Astrocyte (in vitro differentiated cells and primary cell): Measurements from ENCODE around the gene PMF1. TPM values are rescaled to one million over a fixed set of nuclear protein-coding genes. Genes with fewer than 3 reads are reported as not detected.

Experiments
- DNase-seq: peaks from one replicate; pipeline ENCODE4 v3.0.0-alpha.2; 2010; ENCODE audit warnings: low read depth
- FAIRE-seq: peaks from 2 replicates; lab custom pipeline; 2011; peaks lifted over from hg19 to GRCh38; lab: Jason Lieb, UNC
- H2AFZ ChIP-seq: 2 replicates; pipeline ENCODE4 v1.6.0; 2012; ENCODE audit warnings: low read depth, low read length, inconsistent platforms
- H3K27ac ChIP-seq: 2 replicates; pipeline ENCODE4 v1.5.1; 2011; ENCODE audit warnings: low read depth, low read length, inconsistent platforms
- H3K27me3 ChIP-seq: 2 replicates; pipeline ENCODE4 v1.6.0; 2011; ENCODE audit warnings: low read length, inconsistent platforms; ENCODE audit not compliant: insufficient read depth
- H3K36me3 ChIP-seq: 2 replicates; pipeline ENCODE4 v1.5.1; 2011; ENCODE audit warnings: low read length, inconsistent platforms; ENCODE audit not compliant: insufficient read depth
- H3K4me1 ChIP-seq: 2 replicates; pipeline ENCODE4 v1.5.1; 2011; ENCODE audit warnings: low read length, inconsistent platforms; ENCODE audit not compliant: insufficient read depth
- H3K4me2 ChIP-seq: 2 replicates; pipeline ENCODE4 v1.6.0; 2012; ENCODE audit warnings: low read length, inconsistent platforms
- H3K4me3 ChIP-seq: 2 replicates; pipeline ENCODE4 v1.5.1; 2011; ENCODE audit warnings: low read depth, mild to moderate bottlenecking, low read length, inconsistent platforms; ENCODE audit not compliant: insufficient read depth
- H3K79me2 ChIP-seq: 2 replicates; pipeline ENCODE4 v1.6.0; 2012; ENCODE audit warnings: mild to moderate bottlenecking, low read length, inconsistent platforms; ENCODE audit not compliant: insufficient read depth
- H3K9ac ChIP-seq: 2 replicates; pipeline ENCODE4 v1.6.0; 2012; ENCODE audit warnings: mild to moderate bottlenecking, low read length, inconsistent platforms
- H3K9me3 ChIP-seq: 2 replicates; pipeline ENCODE4 v1.5.1; 2012; ENCODE audit warnings: low read depth, mild to moderate bottlenecking, low read length, inconsistent platforms; ENCODE audit not compliant: insufficient read depth
- H4K20me1 ChIP-seq: 2 replicates; pipeline ENCODE4 v1.6.0; 2012; ENCODE audit warnings: low read length, inconsistent platforms; ENCODE audit not compliant: insufficient read depth
- H3K27ac Mint-ChIP-seq: one replicate; pipeline ENCODE4 v1.8.0; 2021; ENCODE audit warnings: mild to moderate bottlenecking, mixed read lengths; ENCODE audit not compliant: unreplicated experiment
- H3K27me3 Mint-ChIP-seq: one replicate; pipeline ENCODE4 v1.8.0; 2021; ENCODE audit warnings: low read depth, mixed read lengths; ENCODE audit not compliant: unreplicated experiment
- H3K36me3 Mint-ChIP-seq: one replicate; pipeline ENCODE4 v1.8.0; 2021; ENCODE audit warnings: low read depth, mixed read lengths; ENCODE audit not compliant: unreplicated experiment
- H3K4me1 Mint-ChIP-seq: one replicate; pipeline ENCODE4 v1.8.0; 2021; ENCODE audit warnings: low read depth, mixed read lengths; ENCODE audit not compliant: unreplicated experiment
- H3K4me3 Mint-ChIP-seq: one replicate; pipeline ENCODE4 v1.8.0; 2021; ENCODE audit warnings: mild to moderate bottlenecking, moderate library complexity, mixed read lengths; ENCODE audit not compliant: unreplicated experiment
- H3K9me3 Mint-ChIP-seq: one replicate; pipeline ENCODE4 v1.8.0; 2021; ENCODE audit warnings: mild to moderate bottlenecking, mixed read lengths; ENCODE audit not compliant: unreplicated experiment
- EZH2 ChIP-seq: IDR thresholded peaks from 2 replicates; pipeline ENCODE4 v1.6.1; 2012; ENCODE audit warnings: mild to moderate bottlenecking, low read length, inconsistent platforms; ENCODE audit not compliant: insufficient read depth
- total RNA-seq: library from RNA; stranded (reverse); gene quantifications from 2 replicates; pipeline ENCODE4 v1.2.1, GENCODE V29; 2021
- TF ChIP-seq, protein P1 (sequence below): IDR thresholded peaks from 2 replicates; pipeline ENCODE4 v1.5.1; 2011; ENCODE audit warnings: low read depth, mild to moderate bottlenecking, inconsistent platforms, low read length, moderate library complexity; ENCODE audit not compliant: insufficient read depth

PMF1 gene
- total RNA-seq, 1 donor from 2014 or later, result 29.9 TPM

DNA sequence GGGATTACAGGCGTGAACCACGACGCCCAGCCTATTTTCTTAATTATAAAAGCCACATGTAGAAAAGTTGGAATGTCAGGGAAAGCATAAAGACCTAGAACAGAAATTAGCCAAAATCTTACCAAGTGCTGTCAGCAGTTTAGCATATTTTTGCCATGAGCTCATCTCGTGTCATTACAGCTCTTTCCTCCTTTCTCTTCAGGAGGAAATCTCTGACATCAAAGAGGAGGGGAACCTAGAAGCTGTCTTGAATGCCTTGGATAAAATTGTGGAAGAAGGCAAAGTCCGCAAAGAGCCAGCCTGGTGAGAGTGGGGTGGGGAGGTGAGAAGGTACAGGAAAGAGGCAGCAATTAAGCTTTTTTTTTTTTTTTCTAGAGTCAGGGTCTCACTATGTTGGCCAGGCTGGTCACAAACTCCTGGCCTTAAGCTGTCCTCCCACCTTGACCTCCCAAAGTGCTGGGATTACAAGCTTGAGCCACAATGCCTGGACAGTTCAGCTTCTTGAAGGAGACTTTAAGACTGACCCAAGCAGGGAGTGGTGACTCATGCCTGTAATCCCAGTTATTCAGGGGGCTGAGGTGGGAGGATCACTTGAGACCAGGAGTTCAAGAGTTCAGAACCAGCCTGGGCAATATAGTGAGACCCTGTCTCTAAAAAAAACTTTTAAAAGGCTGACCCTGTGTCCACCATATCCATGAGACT lies 20.8 kb downstream of the PMF1 start:
- no peak for TF ChIP-seq EZH2
- TF ChIP-seq, protein P1, sequence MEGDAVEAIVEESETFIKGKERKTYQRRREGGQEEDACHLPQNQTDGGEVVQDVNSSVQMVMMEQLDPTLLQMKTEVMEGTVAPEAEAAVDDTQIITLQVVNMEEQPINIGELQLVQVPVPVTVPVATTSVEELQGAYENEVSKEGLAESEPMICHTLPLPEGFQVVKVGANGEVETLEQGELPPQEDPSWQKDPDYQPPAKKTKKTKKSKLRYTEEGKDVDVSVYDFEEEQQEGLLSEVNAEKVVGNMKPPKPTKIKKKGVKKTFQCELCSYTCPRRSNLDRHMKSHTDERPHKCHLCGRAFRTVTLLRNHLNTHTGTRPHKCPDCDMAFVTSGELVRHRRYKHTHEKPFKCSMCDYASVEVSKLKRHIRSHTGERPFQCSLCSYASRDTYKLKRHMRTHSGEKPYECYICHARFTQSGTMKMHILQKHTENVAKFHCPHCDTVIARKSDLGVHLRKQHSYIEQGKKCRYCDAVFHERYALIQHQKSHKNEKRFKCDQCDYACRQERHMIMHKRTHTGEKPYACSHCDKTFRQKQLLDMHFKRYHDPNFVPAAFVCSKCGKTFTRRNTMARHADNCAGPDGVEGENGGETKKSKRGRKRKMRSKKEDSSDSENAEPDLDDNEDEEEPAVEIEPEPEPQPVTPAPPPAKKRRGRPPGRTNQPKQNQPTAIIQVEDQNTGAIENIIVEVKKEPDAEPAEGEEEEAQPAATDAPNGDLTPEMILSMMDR, result no peak
- peaks cover 19% of the 10 kb centered on the region for H3K36me3 Mint-ChIP-seq
- no peaks in the 10 kb centered on the region for H3K27me3 Mint-ChIP-seq
- Histone ChIP-seq H3K4me1 (peaks cover 16% of the 10 kb centered on the region), H3K36me3 (peaks cover 4% of the 10 kb centered on the region), H3K9ac (peak overlapping the region; percentile 66), H3K9me3 (no peaks in the 10 kb centered on the region), H3K79me2 (no peaks in the 10 kb centered on the region), H3K4me3 (no peak overlapping the region), H4K20me1 (no peaks in the 10 kb centered on the region), H3K27me3 (no peaks in the 10 kb centered on the region), H3K4me2 (peak overlapping the region; percentile 72), H2AFZ (no peak overlapping the region), H3K27ac (peak overlapping the region; percentile 86)
- FAIRE-seq (peak; percentile 26), DNase-seq (peak; percentile 89)
- H3K4me1 Mint-ChIP-seq, result peaks cover 13% of the 10 kb centered on the region
- H3K9me3 Mint-ChIP-seq, result no peaks in the 10 kb centered on the region
- peak overlapping the region; percentile 73 for H3K4me3 Mint-ChIP-seq
- H3K27ac Mint-ChIP-seq, result peak overlapping the region; percentile 98

DNA sequence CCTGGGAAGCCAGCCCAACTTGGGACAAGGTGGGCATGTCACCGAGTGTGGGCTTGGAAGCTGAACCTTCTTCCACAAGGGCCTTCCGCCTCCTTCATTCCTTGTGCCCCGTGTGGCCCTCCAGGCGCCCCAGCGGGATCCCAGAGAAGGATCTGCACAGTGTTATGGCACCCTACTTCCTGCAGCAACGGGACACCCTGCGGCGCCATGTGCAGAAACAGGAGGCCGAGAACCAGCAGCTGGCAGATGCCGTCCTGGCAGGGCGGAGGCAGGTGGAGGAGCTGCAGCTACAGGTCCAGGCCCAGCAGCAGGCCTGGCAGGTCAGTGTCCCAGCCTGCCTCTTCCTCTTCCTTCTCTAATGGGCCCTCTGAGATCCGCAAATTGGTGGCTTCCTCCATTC lies 23.4 kb downstream of the PMF1 start:
- FAIRE-seq, result no peak

DNA sequence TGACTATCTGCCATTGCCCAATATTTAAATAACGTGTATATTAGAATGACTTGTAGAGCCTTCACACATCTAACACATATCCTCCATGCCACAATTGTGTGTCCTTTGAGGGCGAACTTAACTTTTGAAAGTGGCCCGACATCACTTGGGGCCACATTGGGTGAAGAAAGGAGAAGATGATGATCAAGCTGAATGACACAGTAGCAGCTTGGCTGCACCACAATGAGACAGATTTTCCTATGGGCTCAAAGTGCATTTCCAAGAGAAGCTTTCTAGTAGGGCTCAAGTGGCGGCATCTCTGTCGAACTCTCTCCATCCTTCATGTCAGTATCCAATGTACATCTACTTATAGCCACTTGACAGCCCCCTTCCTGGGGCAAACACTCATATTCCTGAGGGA lies 25.4 kb downstream of the PMF1 start:
- FAIRE-seq, result no peak
- peaks cover 23% of the 10 kb centered on the region for H3K4me1 ChIP-seq

More for the DNA sequence above, 23.4 kb downstream of the PMF1 start:
- Mint-ChIP-seq H3K4me3 (no peak overlapping the region), H3K4me1 (peaks cover 13% of the 10 kb centered on the region), H3K27ac (no peak overlapping the region), H3K27me3 (no peaks in the 10 kb centered on the region), H3K9me3 (no peaks in the 10 kb centered on the region), H3K36me3 (peaks cover 20% of the 10 kb centered on the region)
- Histone ChIP-seq H3K4me3 (no peak overlapping the region), H3K27ac (no peak overlapping the region), H3K9me3 (no peaks in the 10 kb centered on the region), H3K36me3 (no peaks in the 10 kb centered on the region), H3K4me2 (no peak overlapping the region), H3K9ac (no peak overlapping the region), H3K27me3 (no peaks in the 10 kb centered on the region), H4K20me1 (no peaks in the 10 kb centered on the region), H2AFZ (no peak overlapping the region), H3K79me2 (no peaks in the 10 kb centered on the region), H3K4me1 (peaks cover 18% of the 10 kb centered on the region)
- TF ChIP-seq EZH2, result no peak
- DNase-seq, result no peak

More for the DNA sequence above, 25.4 kb downstream of the PMF1 start:
- H3K9me3 ChIP-seq, result no peaks in the 10 kb centered on the region
- no peak overlapping the region for H2AFZ ChIP-seq
- TF ChIP-seq EZH2, result no peak
- TF ChIP-seq, protein P1, result no peak
- H3K9ac ChIP-seq, result no peak overlapping the region
- no peak for DNase-seq
- no peak overlapping the region for H3K27ac ChIP-seq
- H3K4me2 ChIP-seq, result no peak overlapping the region
- H3K36me3 ChIP-seq, result no peaks in the 10 kb centered on the region
- no peaks in the 10 kb centered on the region for H3K27me3 ChIP-seq
- Mint-ChIP-seq H3K9me3 (no peaks in the 10 kb centered on the region), H3K27me3 (no peaks in the 10 kb centered on the region), H3K4me1 (peaks cover 8% of the 10 kb centered on the region), H3K27ac (no peak overlapping the region), H3K4me3 (no peak overlapping the region), H3K36me3 (peaks cover 20% of the 10 kb centered on the region)
- peaks cover 3% of the 10 kb centered on the region for H4K20me1 ChIP-seq
- H3K4me3 ChIP-seq, result no peak overlapping the region
- H3K79me2 ChIP-seq, result no peaks in the 10 kb centered on the region
